ENCODE results near the gene ALG14.

DNA sequence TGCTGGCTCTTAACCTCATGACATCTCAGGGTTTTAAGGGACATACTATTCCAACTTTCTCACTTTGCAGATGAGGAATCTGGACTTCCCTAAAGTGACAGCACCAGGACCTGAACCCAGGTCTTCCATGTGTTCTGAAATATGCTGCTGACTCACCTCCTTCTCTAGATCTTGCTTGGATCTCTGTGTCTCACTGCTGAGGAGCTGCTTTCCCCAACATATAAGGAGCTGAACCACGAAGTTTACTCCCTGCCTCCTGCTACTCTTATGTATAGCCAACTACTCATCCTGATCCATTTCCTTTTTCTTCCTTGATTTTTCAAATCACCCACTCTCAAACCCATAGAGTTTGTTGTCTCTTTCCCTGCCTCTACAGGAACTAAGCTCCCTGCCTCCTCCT, 38.2 kb downstream of the ALG14 start:
- TF ChIP-seq, protein P1, sequence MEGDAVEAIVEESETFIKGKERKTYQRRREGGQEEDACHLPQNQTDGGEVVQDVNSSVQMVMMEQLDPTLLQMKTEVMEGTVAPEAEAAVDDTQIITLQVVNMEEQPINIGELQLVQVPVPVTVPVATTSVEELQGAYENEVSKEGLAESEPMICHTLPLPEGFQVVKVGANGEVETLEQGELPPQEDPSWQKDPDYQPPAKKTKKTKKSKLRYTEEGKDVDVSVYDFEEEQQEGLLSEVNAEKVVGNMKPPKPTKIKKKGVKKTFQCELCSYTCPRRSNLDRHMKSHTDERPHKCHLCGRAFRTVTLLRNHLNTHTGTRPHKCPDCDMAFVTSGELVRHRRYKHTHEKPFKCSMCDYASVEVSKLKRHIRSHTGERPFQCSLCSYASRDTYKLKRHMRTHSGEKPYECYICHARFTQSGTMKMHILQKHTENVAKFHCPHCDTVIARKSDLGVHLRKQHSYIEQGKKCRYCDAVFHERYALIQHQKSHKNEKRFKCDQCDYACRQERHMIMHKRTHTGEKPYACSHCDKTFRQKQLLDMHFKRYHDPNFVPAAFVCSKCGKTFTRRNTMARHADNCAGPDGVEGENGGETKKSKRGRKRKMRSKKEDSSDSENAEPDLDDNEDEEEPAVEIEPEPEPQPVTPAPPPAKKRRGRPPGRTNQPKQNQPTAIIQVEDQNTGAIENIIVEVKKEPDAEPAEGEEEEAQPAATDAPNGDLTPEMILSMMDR (IDR thresholded peaks at IDR 0.05) = no peak
- no peak for TF ChIP-seq POLR2A (IDR thresholded peaks at IDR 0.05)
